Mononuclear cell (primary cell): ENCODE measurements around the gene WNK2. TPM values are rescaled to one million over a fixed set of nuclear protein-coding genes. Genes with fewer than 3 reads are reported as not detected.

ENCODE experiments used
- H3K27me3 ChIP-seq: 2 replicates; pipeline ENCODE4 v1.6.0; 2011; ENCODE audit warnings: low read length, control low read depth; ENCODE audit not compliant: insufficient read depth
- H3K4me1 ChIP-seq: 2 replicates; pipeline ENCODE4 v1.5.1; 2011; ENCODE audit warnings: mild to moderate bottlenecking, low read length, control low read depth; ENCODE audit not compliant: insufficient read depth
- H3K4me3 ChIP-seq: 2 replicates; pipeline ENCODE4 v1.5.1; 2011; ENCODE audit warnings: mild to moderate bottlenecking, low read length, moderate library complexity
- H3K9me3 ChIP-seq: 2 replicates; pipeline ENCODE4 v1.5.1; 2011; ENCODE audit warnings: low read depth, mild to moderate bottlenecking, control low read depth, low read length
- total RNA-seq: library from RNA; depleted of rRNA; stranded (reverse); fragments of >200 nt; gene quantifications from one replicate; pipeline ENCODE4 v1.2.3, GENCODE V29; 2012

The WNK2 gene
- total RNA-seq, 1 donor: 0.10 TPM

DNA sequence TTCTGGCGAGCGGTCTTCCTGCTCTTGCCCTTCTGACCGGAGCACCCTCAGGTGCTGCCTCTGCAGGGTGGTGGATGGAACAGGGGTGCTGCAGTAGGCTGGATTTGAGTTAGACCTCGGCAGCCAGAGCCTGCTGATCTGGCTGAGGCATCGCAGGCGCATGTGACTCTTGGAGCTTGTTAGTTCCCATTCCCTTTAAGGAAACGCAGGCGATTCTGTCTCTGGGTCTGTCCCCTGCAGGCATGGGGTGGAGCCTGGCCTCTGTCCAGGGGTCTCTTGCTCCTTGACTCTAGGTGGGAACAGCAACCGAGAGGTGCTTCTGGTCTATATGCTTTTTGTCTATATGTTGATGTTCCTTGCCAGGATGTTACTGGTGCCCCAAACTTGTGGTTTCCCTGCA lies 3.1 kb downstream of the WNK2 start:
- peaks cover 27% of the 10 kb centered on the region for H3K27me3 ChIP-seq
- H3K4me1 ChIP-seq: peaks cover 14% of the 10 kb centered on the region
- H3K9me3 ChIP-seq: no peaks in the 10 kb centered on the region
- no peak overlapping the region for H3K4me3 ChIP-seq

DNA sequence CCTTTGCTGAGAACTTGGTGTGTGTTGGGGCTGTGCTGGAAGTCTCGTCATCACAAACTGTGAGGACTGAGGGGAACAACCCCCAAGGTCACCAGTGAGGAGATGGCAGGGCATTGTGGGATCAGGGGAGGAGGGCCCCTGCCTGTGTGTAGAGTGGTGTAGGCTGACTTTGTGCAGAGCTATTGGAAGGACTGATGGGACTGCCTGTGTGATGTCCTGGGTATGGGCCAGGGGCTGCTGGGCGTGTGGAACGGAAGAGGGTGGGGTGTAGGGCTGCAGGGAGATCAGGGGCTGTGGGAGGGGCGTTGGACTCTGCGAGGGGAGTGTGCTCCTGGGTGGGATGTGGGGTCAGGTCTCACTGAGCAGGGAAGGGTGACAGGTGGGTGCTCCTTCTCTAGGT lies 3.6 kb downstream of the WNK2 start:
- peaks cover 22% of the 10 kb centered on the region for H3K27me3 ChIP-seq
- H3K4me3 ChIP-seq: no peak overlapping the region
- no peaks in the 10 kb centered on the region for H3K9me3 ChIP-seq
- H3K4me1 ChIP-seq: peaks cover 14% of the 10 kb centered on the region

DNA sequence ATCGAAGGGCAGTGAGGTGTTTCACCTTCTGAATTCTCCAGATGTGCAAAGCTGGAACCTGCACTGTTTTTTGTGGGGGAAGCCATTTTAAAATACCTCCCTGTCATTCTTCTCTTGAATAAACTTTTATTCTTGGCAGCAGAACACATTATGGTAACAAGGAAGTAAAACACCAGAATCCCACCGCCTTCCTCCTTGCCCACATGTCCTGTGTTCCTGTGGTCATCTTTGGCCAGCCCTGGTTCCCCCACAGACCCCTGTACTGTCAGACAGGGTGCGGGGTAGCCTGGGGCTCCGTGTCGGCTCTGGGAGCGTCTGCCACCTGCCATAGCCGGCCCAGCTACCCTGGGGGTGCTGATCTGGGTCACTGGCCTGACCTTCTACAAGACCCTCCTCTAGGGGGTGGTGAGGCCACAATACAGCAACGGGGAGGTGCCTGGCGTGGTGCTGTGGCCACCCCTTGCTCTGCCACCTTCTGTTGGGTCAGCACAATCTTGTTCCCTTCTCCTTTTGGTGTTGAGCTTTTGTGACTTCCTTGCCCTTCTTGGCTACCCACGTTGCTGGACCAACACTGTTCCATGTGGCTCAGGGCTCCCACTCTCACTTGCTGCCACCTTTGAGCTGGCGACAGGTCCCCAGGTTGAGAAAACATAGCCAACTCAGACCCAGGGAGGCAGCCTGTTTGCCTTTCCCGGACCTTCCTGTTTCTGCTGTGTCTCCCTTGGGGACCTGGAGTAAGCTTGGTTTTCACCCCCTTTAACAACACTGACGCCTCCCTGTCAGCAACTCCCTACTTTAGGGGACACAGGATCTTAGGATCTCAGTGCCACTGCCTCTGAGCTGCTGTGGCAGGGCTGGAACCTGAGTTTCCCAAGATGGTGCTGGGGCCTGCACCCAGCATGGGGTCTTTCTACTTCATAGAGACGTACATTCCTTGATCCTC lies 4.8 kb downstream of the WNK2 start:
- Histone ChIP-seq H3K4me3 (no peak overlapping the region), H3K4me1 (peaks cover 8% of the 10 kb centered on the region), H3K27me3 (peaks cover 10% of the 10 kb centered on the region), H3K9me3 (no peaks in the 10 kb centered on the region)

GRCh38 chr9:93189369-93190132 lies 5.6 kb downstream of the WNK2 start:
- Histone ChIP-seq H3K4me3 (no peak overlapping the region), H3K27me3 (peaks cover 11% of the 10 kb centered on the region), H3K9me3 (no peaks in the 10 kb centered on the region), H3K4me1 (peaks cover 2% of the 10 kb centered on the region)

GRCh38 chr9:93190133-93190525 lies 6.2 kb downstream of the WNK2 start:
- Histone ChIP-seq H3K27me3 (peaks cover 12% of the 10 kb centered on the region), H3K4me1 (no peaks in the 10 kb centered on the region), H3K4me3 (no peak overlapping the region), H3K9me3 (no peaks in the 10 kb centered on the region)

GRCh38 chr9:93190656-93191353 lies 6.9 kb downstream of the WNK2 start:
- Histone ChIP-seq H3K4me1 (no peaks in the 10 kb centered on the region), H3K27me3 (peaks cover 8% of the 10 kb centered on the region), H3K4me3 (no peak overlapping the region), H3K9me3 (no peaks in the 10 kb centered on the region)

GRCh38 chr9:93191354-93191660 lies 7.4 kb downstream of the WNK2 start:
- Histone ChIP-seq H3K4me1 (no peaks in the 10 kb centered on the region), H3K4me3 (no peak overlapping the region), H3K27me3 (peaks cover 3% of the 10 kb centered on the region), H3K9me3 (no peaks in the 10 kb centered on the region)

DNA sequence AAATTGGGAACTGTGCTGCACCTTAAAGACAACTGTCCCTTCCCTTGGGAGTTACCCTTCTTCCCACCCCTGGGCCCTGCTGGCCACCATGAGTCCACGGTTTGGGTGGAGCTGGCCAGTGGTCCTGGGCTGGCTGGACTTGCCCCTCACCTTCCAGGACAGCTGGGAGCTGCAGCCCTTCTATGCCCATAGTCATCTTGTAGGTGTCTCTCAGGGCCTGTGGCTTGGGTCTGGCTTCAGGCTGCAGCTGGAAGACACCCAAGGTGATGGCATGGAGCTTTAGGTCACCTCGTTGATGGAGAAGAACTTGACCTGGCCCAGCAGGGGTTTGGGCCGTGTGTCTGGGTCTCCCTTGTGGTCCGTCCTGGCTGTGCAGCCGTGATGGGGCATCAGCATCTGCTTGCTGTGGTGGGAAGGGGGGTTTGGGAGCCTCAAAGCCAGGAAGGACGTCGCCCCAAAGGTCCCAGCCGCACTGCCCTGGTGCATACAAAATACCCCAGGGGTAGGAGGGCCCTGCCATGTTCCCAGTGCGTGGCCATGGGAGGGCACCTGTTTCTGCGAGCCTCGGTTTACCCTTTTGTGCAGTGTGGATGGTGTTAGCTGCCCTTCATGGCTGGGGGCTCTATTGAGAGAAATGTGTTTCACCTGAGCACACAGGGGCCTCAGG lies 8.9 kb downstream of the WNK2 start:
- Histone ChIP-seq H3K27me3 (peaks cover 2% of the 10 kb centered on the region), H3K9me3 (no peaks in the 10 kb centered on the region), H3K4me1 (no peaks in the 10 kb centered on the region), H3K4me3 (no peak overlapping the region)

DNA sequence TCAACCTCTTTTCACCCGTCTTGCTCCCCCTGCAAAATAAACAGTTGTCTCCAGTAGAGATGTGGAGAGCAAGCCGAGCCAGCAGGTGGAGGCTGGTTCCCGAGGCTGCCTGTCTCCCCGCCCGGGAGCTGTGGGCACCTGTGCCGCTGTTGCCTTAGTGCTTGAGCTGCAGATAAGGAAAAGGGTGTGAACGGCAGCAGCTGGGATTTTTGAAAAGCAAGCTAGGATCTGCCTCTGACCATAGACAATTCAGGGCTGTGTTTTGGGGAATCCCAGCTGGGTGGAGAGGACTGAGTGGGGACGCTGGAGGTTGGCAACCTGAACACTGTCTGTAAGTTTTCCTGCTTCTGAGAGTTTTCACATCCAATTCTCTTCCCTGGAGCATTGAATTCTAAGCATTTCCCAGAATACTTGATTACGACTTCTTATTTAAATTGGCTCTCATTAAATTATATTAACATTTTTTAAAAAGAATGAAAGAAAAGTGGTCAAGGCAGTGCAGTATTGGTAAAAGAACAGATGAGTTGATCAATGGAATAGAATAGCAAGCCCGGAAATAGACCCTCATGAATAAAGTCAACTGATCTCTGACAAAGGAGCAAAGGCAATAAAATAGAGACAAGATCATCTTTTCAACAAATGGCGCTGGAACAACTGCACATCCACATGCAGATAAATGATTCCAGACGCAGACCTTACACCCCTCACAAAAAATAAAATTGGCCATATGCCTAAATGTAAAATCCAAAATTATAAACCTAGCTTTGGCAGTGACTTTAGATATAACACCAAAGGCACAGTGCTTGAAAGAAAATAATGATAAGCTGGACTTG lies 9.7 kb downstream of the WNK2 start:
- Histone ChIP-seq H3K9me3 (no peaks in the 10 kb centered on the region), H3K4me1 (no peaks in the 10 kb centered on the region), H3K4me3 (no peak overlapping the region), H3K27me3 (peaks cover 2% of the 10 kb centered on the region)

- Histone ChIP-seq H3K4me1 (no peaks in the 10 kb centered on the region), H3K27me3 (peaks cover 2% of the 10 kb centered on the region), H3K4me3 (no peak overlapping the region), H3K9me3 (no peaks in the 10 kb centered on the region)
Observed at GRCh38 chr9:93194221-93194625, 10.3 kb downstream of the WNK2 start.

- H3K4me3 ChIP-seq: no peak overlapping the region
- H3K9me3 ChIP-seq: no peaks in the 10 kb centered on the region
- H3K27me3 ChIP-seq: peaks cover 2% of the 10 kb centered on the region
- no peaks in the 10 kb centered on the region for H3K4me1 ChIP-seq
Observed at GRCh38 chr9:93194641-93195040, 10.7 kb downstream of the WNK2 start.

DNA sequence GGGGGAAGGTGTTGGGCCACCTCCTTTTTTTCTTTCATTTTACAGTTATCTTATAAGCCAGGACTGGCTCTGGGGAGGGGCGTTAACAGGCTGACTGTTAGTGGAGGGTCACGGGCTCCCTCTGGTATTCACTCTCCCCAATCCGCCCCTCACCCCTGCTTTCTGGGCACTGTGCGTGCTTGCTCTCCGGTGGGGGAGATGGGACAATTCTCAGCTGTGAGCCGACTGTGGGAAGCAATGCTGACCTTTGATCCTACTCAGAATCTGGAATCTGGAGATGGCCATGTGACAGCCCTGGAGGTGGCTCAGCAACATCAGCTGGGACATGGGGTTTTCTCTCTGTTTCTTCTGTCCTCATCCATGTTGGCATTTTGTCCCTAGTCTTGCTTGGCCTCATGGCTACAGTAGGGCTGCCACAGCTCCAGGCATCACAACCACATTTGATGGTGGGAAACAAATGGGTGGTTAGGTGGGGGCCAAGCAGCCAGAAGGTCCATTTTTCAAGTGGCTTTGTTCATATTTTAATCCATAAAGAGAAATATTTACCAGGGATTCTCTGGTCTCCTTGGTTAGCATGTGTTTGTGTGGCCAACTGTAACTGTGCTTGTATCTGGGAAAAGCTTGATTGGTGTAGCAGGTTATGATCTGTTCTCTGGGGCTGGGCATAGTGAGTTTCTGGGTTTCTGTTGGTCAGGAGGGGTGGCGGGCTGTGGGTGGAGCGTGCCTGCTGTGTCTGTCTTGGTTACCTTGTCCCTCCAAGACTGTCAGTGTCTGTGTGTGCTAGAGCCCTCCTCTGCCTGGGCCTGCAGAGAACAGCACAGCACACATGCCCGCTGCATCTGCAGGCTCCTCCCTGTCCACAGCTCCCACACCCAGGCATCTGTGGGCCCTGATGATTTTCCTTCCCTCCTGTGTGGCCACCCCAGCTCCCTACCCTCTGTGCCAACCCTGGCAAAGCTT lies 12.4 kb downstream of the WNK2 start:
- Histone ChIP-seq H3K9me3 (no peaks in the 10 kb centered on the region), H3K4me1 (no peaks in the 10 kb centered on the region), H3K27me3 (peaks cover 2% of the 10 kb centered on the region), H3K4me3 (no peak overlapping the region)

- Histone ChIP-seq H3K4me1 (no peaks in the 10 kb centered on the region), H3K9me3 (no peaks in the 10 kb centered on the region), H3K27me3 (peaks cover 2% of the 10 kb centered on the region), H3K4me3 (no peak overlapping the region)
Observed at GRCh38 chr9:93197670-93198069, 13.7 kb downstream of the WNK2 start.
